GOT3 (cell line): ENCODE measurements around the gene CCL5.

Experiments
- DNase-seq: peaks from one replicate; lab custom pipeline; 2025; ENCODE audit warnings: mixed read lengths; lab: John Stamatoyannopoulos, UW

CCL5 gene

GRCh38 chr17:35879773-35880654 lies at the start of gene CCL5:
Gene CCL5 (minus strand): TSS chr17:35880360.
- DNase-seq: no peak

- DNase-seq: no peak
Observed at GRCh38 chr17:35927714-35928113, 47.6 kb upstream of the CCL5 start.

- DNase-seq: no peak
Observed at GRCh38 chr17:35923609-35924114, 43.5 kb upstream of the CCL5 start.

- no peak for DNase-seq
Observed at GRCh38 chr17:35920229-35920628, 40.1 kb upstream of the CCL5 start.

- no peak for DNase-seq
Observed at GRCh38 chr17:35918665-35919064, 38.5 kb upstream of the CCL5 start.

GRCh38 chr17:35917519-35918213 lies 37.5 kb upstream of the CCL5 start:
- no peak for DNase-seq

GRCh38 chr17:35915153-35915964 lies 35.2 kb upstream of the CCL5 start:
- no peak for DNase-seq

GRCh38 chr17:35914354-35914753 lies 34.2 kb upstream of the CCL5 start:
- no peak for DNase-seq

GRCh38 chr17:35913609-35914008 lies 33.4 kb upstream of the CCL5 start:
- no peak for DNase-seq

- DNase-seq: no peak
Observed at GRCh38 chr17:35912942-35913341, 32.8 kb upstream of the CCL5 start.

- no peak for DNase-seq
Observed at GRCh38 chr17:35912339-35912912, 32.3 kb upstream of the CCL5 start.

GRCh38 chr17:35909408-35909807 lies 29.2 kb upstream of the CCL5 start:
- DNase-seq: no peak

- no peak for DNase-seq
Observed at GRCh38 chr17:35907691-35908090, 27.5 kb upstream of the CCL5 start.

GRCh38 chr17:35906926-35907637 lies 26.9 kb upstream of the CCL5 start:
- no peak for DNase-seq

GRCh38 chr17:35906191-35906925 lies 26.2 kb upstream of the CCL5 start:
- no peak for DNase-seq

- DNase-seq: no peak
Observed at GRCh38 chr17:35903451-35903850, 23.3 kb upstream of the CCL5 start.

- no peak for DNase-seq
Observed at GRCh38 chr17:35901631-35902175, 21.5 kb upstream of the CCL5 start.

GRCh38 chr17:35900708-35901480 lies 20.7 kb upstream of the CCL5 start:
- DNase-seq: no peak

- no peak for DNase-seq
Observed at GRCh38 chr17:35900280-35900679, 20.1 kb upstream of the CCL5 start.
